Measurements from ENCODE around the gene MCTP1.

DNA sequence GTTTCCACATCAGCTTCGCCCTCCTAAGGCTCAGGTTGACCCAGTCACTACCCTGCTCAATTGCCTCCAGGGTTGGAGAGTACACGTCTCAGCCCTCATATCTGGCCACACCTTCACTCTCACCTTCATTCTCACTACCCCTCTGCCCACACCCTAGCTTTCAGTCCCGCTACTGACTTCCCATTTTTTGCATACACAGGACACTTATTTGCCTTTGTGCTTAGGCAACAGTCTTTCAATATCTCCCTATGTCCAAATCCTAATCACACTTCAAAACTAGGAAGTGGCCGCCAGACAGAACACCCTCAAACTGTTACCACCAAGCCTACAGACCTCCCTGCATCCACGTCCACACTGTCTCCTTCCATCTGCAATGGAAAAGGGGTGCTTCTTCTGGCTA is 10.9 kb downstream of the MCTP1 start:
- TF ChIP-seq, protein P1, sequence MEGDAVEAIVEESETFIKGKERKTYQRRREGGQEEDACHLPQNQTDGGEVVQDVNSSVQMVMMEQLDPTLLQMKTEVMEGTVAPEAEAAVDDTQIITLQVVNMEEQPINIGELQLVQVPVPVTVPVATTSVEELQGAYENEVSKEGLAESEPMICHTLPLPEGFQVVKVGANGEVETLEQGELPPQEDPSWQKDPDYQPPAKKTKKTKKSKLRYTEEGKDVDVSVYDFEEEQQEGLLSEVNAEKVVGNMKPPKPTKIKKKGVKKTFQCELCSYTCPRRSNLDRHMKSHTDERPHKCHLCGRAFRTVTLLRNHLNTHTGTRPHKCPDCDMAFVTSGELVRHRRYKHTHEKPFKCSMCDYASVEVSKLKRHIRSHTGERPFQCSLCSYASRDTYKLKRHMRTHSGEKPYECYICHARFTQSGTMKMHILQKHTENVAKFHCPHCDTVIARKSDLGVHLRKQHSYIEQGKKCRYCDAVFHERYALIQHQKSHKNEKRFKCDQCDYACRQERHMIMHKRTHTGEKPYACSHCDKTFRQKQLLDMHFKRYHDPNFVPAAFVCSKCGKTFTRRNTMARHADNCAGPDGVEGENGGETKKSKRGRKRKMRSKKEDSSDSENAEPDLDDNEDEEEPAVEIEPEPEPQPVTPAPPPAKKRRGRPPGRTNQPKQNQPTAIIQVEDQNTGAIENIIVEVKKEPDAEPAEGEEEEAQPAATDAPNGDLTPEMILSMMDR (IDR thresholded peaks at IDR 0.05), result no peak
- TF ChIP-seq POLR2A (IDR thresholded peaks at IDR 0.05), result no peak

Measured in transverse colon (tissue), 3 donors.